Nephron (organoid): Measurements from ENCODE around the gene KLHDC4.

Experiments
- H3K27ac Mint-ChIP-seq, 3 experiments: 2 replicates each; pipeline ENCODE4 v1.8.0; 2020; ENCODE audit warnings: mixed read lengths in 3 of 3, mild to moderate bottlenecking in 2 of 3, moderate library complexity in 1 of 3
- H3K27me3 Mint-ChIP-seq: 2 replicates; pipeline ENCODE4 v1.8.0; 2021; ENCODE audit warnings: low read depth, mild to moderate bottlenecking, moderate library complexity, mixed read lengths
- H3K36me3 Mint-ChIP-seq: 2 replicates; pipeline ENCODE4 v1.8.0; 2020; ENCODE audit warnings: low read depth, mixed read lengths
- H3K4me1 Mint-ChIP-seq: 2 replicates; pipeline ENCODE4 v1.8.0; 2020; ENCODE audit warnings: mixed read lengths
- H3K4me3 Mint-ChIP-seq, 3 experiments: 2 replicates each; pipeline ENCODE4 v1.8.0; 2020; ENCODE audit warnings: mild to moderate bottlenecking in 3 of 3, mixed read lengths in 3 of 3, moderate library complexity in 2 of 3
- H3K9me3 Mint-ChIP-seq: 2 replicates; pipeline ENCODE4 v1.8.0; 2020; ENCODE audit warnings: mixed read lengths
- TF ChIP-seq, protein P1 (sequence below), 3 experiments: fragments of 200-600 bp; sonication (generic); IDR thresholded peaks; one replicate each; pipeline ENCODE4 v1.5.0; 2021; ENCODE audit warnings: antibody characterized with exemption in 3 of 3; ENCODE audit not compliant: unreplicated experiment in 3 of 3

KLHDC4 gene

DNA sequence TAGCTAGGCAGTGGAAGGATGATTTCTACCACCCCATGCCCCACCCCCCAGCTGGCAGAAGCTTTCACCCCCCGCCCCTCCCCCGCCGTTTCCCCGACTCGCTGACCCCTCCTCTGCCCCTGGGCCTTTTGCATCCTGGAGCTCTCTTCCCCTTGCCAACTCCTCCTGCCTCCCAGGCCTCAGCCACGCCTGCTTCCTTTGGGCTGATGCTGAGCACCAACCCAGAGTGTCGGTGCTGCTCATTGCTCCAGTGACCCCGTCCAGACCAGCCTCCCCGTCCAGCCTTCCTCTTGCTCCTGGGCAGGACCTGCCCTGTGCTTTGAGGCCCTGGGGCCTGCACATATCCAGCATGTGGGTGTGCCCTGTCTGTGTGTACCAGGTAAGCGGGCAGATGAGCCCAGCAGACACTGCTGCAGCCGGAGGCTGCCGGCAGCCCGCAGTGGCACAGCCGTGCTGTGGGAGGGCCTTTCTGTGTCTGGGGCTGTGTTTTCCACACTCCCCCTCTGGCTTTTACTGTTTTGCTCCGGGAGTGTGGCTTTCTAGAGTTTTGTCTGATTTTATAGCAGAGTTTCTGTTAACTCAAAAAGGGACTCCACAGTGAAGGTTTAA, 90.6 kb downstream of the KLHDC4 start:
- H3K4me1 Mint-ChIP-seq: no peaks in the 10 kb centered on the region
- no peak overlapping the region for H3K4me3 Mint-ChIP-seq
- H3K36me3 Mint-ChIP-seq: no peaks in the 10 kb centered on the region
- peaks cover 16% of the 10 kb centered on the region for H3K27me3 Mint-ChIP-seq
- TF ChIP-seq, protein P1, sequence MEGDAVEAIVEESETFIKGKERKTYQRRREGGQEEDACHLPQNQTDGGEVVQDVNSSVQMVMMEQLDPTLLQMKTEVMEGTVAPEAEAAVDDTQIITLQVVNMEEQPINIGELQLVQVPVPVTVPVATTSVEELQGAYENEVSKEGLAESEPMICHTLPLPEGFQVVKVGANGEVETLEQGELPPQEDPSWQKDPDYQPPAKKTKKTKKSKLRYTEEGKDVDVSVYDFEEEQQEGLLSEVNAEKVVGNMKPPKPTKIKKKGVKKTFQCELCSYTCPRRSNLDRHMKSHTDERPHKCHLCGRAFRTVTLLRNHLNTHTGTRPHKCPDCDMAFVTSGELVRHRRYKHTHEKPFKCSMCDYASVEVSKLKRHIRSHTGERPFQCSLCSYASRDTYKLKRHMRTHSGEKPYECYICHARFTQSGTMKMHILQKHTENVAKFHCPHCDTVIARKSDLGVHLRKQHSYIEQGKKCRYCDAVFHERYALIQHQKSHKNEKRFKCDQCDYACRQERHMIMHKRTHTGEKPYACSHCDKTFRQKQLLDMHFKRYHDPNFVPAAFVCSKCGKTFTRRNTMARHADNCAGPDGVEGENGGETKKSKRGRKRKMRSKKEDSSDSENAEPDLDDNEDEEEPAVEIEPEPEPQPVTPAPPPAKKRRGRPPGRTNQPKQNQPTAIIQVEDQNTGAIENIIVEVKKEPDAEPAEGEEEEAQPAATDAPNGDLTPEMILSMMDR (IDR thresholded peaks at IDR 0.05; ENCODE audit: unreplicated experiment in 3 of 3): no peak
- H3K9me3 Mint-ChIP-seq: peaks cover 2% of the 10 kb centered on the region
- H3K27ac Mint-ChIP-seq: no peak overlapping the region

DNA sequence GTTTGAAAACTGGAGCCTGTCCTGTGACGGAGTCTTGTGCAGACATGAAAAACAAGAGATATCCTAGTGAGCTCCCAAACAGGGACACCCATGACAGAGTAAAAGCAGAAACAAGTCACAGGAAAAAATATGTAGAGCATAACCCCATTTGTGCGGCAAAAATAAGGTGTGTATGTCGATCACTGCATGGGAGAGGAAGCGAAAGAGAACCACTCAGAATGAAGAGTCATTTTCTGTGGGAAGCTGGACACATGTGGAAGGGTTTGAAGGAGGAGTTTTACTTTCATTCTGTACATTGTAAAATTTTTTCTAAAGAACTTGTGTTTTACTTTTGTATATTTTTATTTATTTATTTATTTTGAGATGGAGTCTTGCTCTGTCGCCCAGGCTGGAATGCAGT, 91.4 kb downstream of the KLHDC4 start:
- H3K27me3 Mint-ChIP-seq: peaks cover 17% of the 10 kb centered on the region
- no peak overlapping the region for H3K4me3 Mint-ChIP-seq
- H3K36me3 Mint-ChIP-seq: no peaks in the 10 kb centered on the region
- TF ChIP-seq, protein P1 (IDR thresholded peaks at IDR 0.05; ENCODE audit: unreplicated experiment in 3 of 3): no peak
- no peak overlapping the region for H3K27ac Mint-ChIP-seq
- H3K9me3 Mint-ChIP-seq: peaks cover 2% of the 10 kb centered on the region
- H3K4me1 Mint-ChIP-seq: no peaks in the 10 kb centered on the region

DNA sequence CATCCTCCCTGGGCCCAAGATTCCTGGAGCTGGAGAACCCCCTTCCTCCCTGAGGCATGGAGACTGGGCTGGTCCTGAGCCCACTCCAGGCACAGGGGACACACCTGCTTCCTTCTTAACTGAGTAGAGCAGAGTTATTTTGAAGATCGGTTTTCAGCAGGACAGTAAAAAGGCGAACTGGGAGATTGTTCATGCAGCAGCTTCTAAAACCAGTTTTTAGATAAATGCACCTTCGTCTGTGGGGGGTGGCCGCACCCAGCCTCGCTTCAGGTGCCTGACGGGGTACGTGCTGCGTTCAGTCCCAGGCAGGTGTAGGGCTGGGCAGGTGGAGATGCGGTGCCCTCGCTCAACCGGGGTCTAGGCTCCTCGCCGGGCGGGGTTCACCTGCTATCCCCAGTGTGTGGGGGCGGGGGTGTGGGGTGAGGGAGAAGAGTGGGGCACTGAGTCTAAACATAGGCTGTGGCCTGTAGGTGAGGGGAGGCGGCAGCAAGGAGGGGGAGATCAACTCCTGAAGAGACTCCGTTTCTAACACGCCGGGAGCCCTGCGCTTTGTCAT, 94.0 kb downstream of the KLHDC4 start:
- no peak overlapping the region for H3K4me3 Mint-ChIP-seq
- no peaks in the 10 kb centered on the region for H3K4me1 Mint-ChIP-seq
- H3K27me3 Mint-ChIP-seq: peaks cover 9% of the 10 kb centered on the region
- peaks cover 2% of the 10 kb centered on the region for H3K9me3 Mint-ChIP-seq
- no peak overlapping the region for H3K27ac Mint-ChIP-seq
- H3K36me3 Mint-ChIP-seq: no peaks in the 10 kb centered on the region
- TF ChIP-seq, protein P1 (IDR thresholded peaks at IDR 0.05; ENCODE audit: unreplicated experiment in 3 of 3): no peak

DNA sequence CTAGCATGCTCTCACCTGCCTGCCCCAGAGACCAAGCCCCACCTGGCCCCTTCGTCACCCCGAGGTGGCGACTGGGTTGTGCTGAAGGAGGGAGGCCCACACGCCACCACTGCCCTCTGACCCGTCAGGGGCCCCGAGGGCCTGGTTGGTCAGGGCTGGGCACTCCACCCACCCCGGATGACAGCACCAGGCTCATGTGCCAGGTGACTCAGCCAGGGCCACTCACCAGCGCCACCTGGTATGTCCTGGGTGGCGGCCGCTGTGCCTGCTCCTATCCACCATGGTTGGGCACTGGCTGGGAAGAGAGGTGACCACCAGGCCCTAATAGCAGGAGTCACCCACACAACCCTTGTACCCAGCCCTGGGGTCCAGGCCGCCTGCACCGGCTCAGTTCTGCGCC, 94.6 kb downstream of the KLHDC4 start:
- Mint-ChIP-seq H3K27ac (no peak overlapping the region), H3K27me3 (peaks cover 14% of the 10 kb centered on the region), H3K4me1 (no peaks in the 10 kb centered on the region), H3K36me3 (no peaks in the 10 kb centered on the region), H3K9me3 (peaks cover 2% of the 10 kb centered on the region), H3K4me3 (no peak overlapping the region)
- TF ChIP-seq, protein P1 (IDR thresholded peaks at IDR 0.05; ENCODE audit: unreplicated experiment in 3 of 3): no peak

DNA sequence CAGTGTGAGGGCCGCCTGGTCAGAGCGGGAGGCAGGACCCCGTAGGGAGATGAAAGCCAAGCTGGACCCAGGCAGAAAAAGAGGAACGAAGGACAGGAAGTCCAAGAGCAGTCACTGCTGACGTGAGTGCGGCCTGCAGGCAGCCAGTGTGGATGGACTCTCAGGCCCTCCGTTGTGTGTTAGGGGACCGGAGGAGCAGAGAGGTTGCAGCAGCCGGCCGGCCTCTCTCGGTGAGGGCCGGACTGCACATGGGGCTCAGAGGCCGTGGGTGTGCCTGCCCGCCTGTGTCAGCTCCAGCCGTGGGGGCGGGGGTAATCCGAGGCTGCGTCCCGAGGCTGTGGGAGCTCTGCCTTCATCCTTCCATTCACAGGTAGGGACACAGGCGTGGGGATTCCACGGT, 96.1 kb downstream of the KLHDC4 start:
- Mint-ChIP-seq H3K9me3 (no peaks in the 10 kb centered on the region), H3K4me3 (no peak overlapping the region), H3K4me1 (no peaks in the 10 kb centered on the region), H3K36me3 (no peaks in the 10 kb centered on the region), H3K27me3 (peaks cover 9% of the 10 kb centered on the region), H3K27ac (no peak overlapping the region)
- TF ChIP-seq, protein P1 (IDR thresholded peaks at IDR 0.05; ENCODE audit: unreplicated experiment in 3 of 3): no peak

DNA sequence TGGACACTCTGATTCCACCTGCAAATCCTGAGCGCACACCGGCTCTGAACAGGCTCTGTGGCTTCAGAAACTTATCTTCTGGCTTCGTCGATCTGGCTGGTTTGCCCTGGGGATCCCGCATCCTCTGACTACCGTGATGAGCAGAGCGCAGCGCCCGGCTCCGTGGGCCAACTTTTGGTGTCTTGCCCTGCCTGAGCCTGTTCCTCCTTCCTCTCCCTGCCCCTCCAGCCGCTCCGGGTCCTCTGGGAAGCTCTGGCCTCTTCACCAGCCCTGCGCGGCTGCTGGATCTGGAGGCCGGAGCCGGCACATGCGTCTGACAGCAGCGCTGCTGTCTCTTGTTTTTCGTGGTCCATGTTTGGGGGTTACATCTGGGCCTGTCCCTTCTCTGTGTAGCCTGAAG, 97.8 kb downstream of the KLHDC4 start:
- no peaks in the 10 kb centered on the region for H3K9me3 Mint-ChIP-seq
- no peaks in the 10 kb centered on the region for H3K36me3 Mint-ChIP-seq
- no peak overlapping the region for H3K27ac Mint-ChIP-seq
- no peaks in the 10 kb centered on the region for H3K4me1 Mint-ChIP-seq
- H3K27me3 Mint-ChIP-seq: peaks cover 19% of the 10 kb centered on the region
- no peak overlapping the region for H3K4me3 Mint-ChIP-seq
- TF ChIP-seq, protein P1 (IDR thresholded peaks at IDR 0.05; ENCODE audit: unreplicated experiment in 3 of 3): no peak
